Skeletal muscle satellite cell (primary cell): ENCODE data around the gene DIDO1.

Source experiments
- H3K27me3 ChIP-seq: 2 replicates; pipeline ENCODE4 v1.7.0; 2013; ENCODE audit warnings: low read length; ENCODE audit not compliant: control insufficient read depth, insufficient read depth
- H3K36me3 ChIP-seq: 2 replicates; pipeline ENCODE4 v1.7.0; 2013; ENCODE audit warnings: mild to moderate bottlenecking, control low read depth, low read length; ENCODE audit not compliant: insufficient read depth
- H3K4me1 ChIP-seq: 2 replicates; pipeline ENCODE4 v1.7.0; 2013; ENCODE audit warnings: low read length; ENCODE audit not compliant: control insufficient read depth, insufficient read depth
- H3K4me2 ChIP-seq: 2 replicates; pipeline ENCODE4 v1.7.0; 2013; ENCODE audit warnings: mild to moderate bottlenecking, low read length
- H3K4me3 ChIP-seq: 2 replicates; pipeline ENCODE4 v1.7.0; 2013; ENCODE audit warnings: low read length
- H3K9ac ChIP-seq: 2 replicates; pipeline ENCODE4 v1.7.0; 2013; ENCODE audit warnings: mild to moderate bottlenecking, low read depth, low read length, moderate library complexity
- H3K9me3 ChIP-seq: replicated peaks from 2 replicates; pipeline ENCODE4 v1.7.0; 2013; ENCODE audit warnings: mild to moderate bottlenecking, control low read depth, low read length

Gene DIDO1

GRCh38 chr20:62844182-62844581, 82.1 kb downstream of the DIDO1 start:
- H3K36me3 ChIP-seq: peaks cover 14% of the 10 kb centered on the region
- H3K4me2 ChIP-seq: no peak overlapping the region
- no peak overlapping the region for H3K9ac ChIP-seq
- H3K4me1 ChIP-seq: peaks cover 5% of the 10 kb centered on the region
- no peaks in the 10 kb centered on the region for H3K9me3 ChIP-seq
- no peak overlapping the region for H3K4me3 ChIP-seq
- no peaks in the 10 kb centered on the region for H3K27me3 ChIP-seq

GRCh38 chr20:62843656-62844055, 82.6 kb downstream of the DIDO1 start:
- no peaks in the 10 kb centered on the region for H3K9me3 ChIP-seq
- H3K4me1 ChIP-seq: peaks cover 5% of the 10 kb centered on the region
- peaks cover 14% of the 10 kb centered on the region for H3K36me3 ChIP-seq
- H3K9ac ChIP-seq: no peak overlapping the region
- no peaks in the 10 kb centered on the region for H3K27me3 ChIP-seq
- no peak overlapping the region for H3K4me3 ChIP-seq
- H3K4me2 ChIP-seq: no peak overlapping the region

GRCh38 chr20:62841705-62842212, 84.5 kb downstream of the DIDO1 start:
- H3K9me3 ChIP-seq: no peaks in the 10 kb centered on the region
- no peak overlapping the region for H3K9ac ChIP-seq
- H3K4me3 ChIP-seq: no peak overlapping the region
- no peak overlapping the region for H3K4me2 ChIP-seq
- H3K36me3 ChIP-seq: peaks cover 14% of the 10 kb centered on the region
- peaks cover 4% of the 10 kb centered on the region for H3K27me3 ChIP-seq
- no peaks in the 10 kb centered on the region for H3K4me1 ChIP-seq

- Histone ChIP-seq H3K9me3 (no peaks in the 10 kb centered on the region), H3K27me3 (peaks cover 16% of the 10 kb centered on the region), H3K4me3 (no peak overlapping the region), H3K4me1 (no peaks in the 10 kb centered on the region), H3K9ac (no peak overlapping the region), H3K4me2 (no peak overlapping the region), H3K36me3 (peaks cover 6% of the 10 kb centered on the region)
Measured at GRCh38 chr20:62840244-62841197, 85.8 kb downstream of the DIDO1 start.

- H3K9me3 ChIP-seq: no peaks in the 10 kb centered on the region
- peaks cover 4% of the 10 kb centered on the region for H3K36me3 ChIP-seq
- H3K4me2 ChIP-seq: no peak overlapping the region
- no peaks in the 10 kb centered on the region for H3K4me1 ChIP-seq
- H3K9ac ChIP-seq: no peak overlapping the region
- H3K27me3 ChIP-seq: peaks cover 23% of the 10 kb centered on the region
- H3K4me3 ChIP-seq: no peak overlapping the region
Measured at GRCh38 chr20:62839816-62840215, 86.5 kb downstream of the DIDO1 start.

GRCh38 chr20:62839261-62839660, 87.0 kb downstream of the DIDO1 start:
- no peak overlapping the region for H3K4me3 ChIP-seq
- H3K4me1 ChIP-seq: no peaks in the 10 kb centered on the region
- H3K9me3 ChIP-seq: no peaks in the 10 kb centered on the region
- no peak overlapping the region for H3K4me2 ChIP-seq
- H3K27me3 ChIP-seq: peaks cover 25% of the 10 kb centered on the region
- no peak overlapping the region for H3K9ac ChIP-seq
- H3K36me3 ChIP-seq: peaks cover 4% of the 10 kb centered on the region

- Histone ChIP-seq H3K9ac (no peak overlapping the region), H3K36me3 (peaks cover 4% of the 10 kb centered on the region), H3K4me1 (no peaks in the 10 kb centered on the region), H3K4me2 (no peak overlapping the region), H3K27me3 (peaks cover 25% of the 10 kb centered on the region), H3K4me3 (no peak overlapping the region), H3K9me3 (no peaks in the 10 kb centered on the region)
Measured at GRCh38 chr20:62838128-62838891, 88.0 kb downstream of the DIDO1 start.

- Histone ChIP-seq H3K27me3 (peaks cover 28% of the 10 kb centered on the region), H3K4me2 (no peak overlapping the region)
Measured at GRCh38 chr20:62837790-62838127, 88.5 kb downstream of the DIDO1 start.

GRCh38 chr20:62836967-62837490, 89.3 kb downstream of the DIDO1 start:
- no peaks in the 10 kb centered on the region for H3K9me3 ChIP-seq
- no peak overlapping the region for H3K9ac ChIP-seq
- H3K4me1 ChIP-seq: peaks cover 10% of the 10 kb centered on the region
- H3K4me2 ChIP-seq: no peak overlapping the region
- peaks cover 4% of the 10 kb centered on the region for H3K36me3 ChIP-seq
- H3K4me3 ChIP-seq: no peak overlapping the region
- H3K27me3 ChIP-seq: peaks cover 34% of the 10 kb centered on the region

More at GRCh38 chr20:62837790-62838127, 88.5 kb downstream of the DIDO1 start:
- Histone ChIP-seq H3K9me3 (no peaks in the 10 kb centered on the region), H3K4me3 (no peak overlapping the region), H3K9ac (no peak overlapping the region), H3K36me3 (peaks cover 4% of the 10 kb centered on the region), H3K4me1 (peaks cover 3% of the 10 kb centered on the region)

GRCh38 chr20:62835931-62836861, 90.1 kb downstream of the DIDO1 start:
- no peaks in the 10 kb centered on the region for H3K9me3 ChIP-seq

More at GRCh38 chr20:62835931-62836861, 90.1 kb downstream of the DIDO1 start:
- Histone ChIP-seq H3K36me3 (peaks cover 2% of the 10 kb centered on the region), H3K4me2 (no peak overlapping the region), H3K4me3 (no peak overlapping the region), H3K4me1 (peaks cover 10% of the 10 kb centered on the region), H3K9ac (no peak overlapping the region), H3K27me3 (peaks cover 37% of the 10 kb centered on the region)
